DMS53 (cell line): ENCODE measurements around the gene CDC42EP3.
A peak's percentile ranks its signal among the peaks of the same experiment; 100 is the strongest.

Source experiments
- DNase-seq: peaks from one replicate; lab custom pipeline; 2025; lab: John Stamatoyannopoulos, UW

The CDC42EP3 gene

DNA sequence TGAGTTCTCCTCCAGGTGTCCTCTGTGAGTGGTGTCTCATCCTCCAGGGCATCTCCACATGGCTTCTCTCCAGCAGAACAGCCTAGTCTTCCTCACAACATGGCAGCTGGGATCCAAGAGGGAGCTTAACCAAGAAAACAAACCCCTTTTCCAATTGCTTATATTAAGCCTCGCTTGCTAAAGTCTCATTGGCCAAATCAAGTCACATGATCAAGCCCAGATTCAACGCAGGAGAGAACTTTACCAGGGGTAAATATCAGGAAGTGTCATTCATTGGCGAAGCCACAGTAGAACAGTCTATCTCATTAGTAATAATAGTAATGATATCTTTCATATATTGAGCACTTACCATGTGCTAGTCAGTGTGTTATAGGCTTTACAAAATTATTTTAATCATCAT lies 53.1 kb downstream of the CDC42EP3 start:
- peak; percentile 66 for DNase-seq

DNA sequence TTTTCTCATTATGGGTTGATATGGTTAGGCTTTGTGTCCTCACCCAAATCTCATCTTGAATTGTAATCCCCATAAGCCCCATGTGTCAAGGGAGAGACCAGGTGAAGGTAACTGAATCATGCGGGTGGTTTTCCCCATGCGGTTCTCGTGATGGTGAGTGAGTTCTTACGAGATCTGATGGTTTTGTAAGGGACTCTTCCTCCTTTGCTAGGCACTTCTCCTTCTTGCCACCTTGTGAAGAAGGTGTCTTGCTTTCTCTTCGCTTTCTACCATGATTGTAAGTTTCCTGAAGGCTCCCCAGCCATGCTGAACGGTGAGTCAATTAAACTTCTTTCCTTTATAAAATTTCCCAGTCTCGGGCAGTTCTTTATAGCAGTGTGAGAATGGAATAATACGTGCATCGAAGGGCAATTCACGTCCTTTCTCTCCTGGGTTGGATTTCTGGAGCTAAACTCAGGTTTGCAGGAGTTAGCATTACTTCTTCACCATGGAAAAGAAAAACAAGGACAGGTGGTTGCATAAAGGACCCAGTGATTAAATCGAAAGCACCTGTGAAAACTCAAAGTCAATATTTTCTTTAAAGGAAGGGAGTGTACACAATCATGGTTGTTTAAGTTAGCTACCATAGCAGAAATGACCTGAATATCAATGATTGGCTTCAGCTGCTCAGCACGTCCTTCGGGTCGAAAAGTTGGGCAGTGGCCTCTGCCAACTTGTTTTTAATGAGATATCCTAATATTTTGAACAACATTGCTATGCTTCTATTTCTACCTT lies 54.1 kb downstream of the CDC42EP3 start:
- DNase-seq, result peak; percentile 82

DNA sequence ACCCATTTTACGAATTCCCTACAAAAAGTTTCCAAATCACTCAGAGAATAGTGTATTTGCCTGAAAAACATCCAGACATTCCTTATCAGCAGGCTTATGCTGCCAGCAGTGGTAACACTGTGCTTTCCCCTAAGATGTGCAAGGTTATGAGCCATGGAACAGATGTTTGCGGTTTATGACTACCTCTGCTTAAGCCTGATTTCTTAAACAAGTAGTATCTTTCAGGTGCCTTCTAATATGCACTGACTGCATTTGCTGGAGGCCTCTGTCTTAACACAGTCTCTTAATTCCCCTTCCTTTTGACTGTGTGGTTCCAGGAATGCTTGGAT lies 54.8 kb downstream of the CDC42EP3 start:
- peak; percentile 24 for DNase-seq

DNA sequence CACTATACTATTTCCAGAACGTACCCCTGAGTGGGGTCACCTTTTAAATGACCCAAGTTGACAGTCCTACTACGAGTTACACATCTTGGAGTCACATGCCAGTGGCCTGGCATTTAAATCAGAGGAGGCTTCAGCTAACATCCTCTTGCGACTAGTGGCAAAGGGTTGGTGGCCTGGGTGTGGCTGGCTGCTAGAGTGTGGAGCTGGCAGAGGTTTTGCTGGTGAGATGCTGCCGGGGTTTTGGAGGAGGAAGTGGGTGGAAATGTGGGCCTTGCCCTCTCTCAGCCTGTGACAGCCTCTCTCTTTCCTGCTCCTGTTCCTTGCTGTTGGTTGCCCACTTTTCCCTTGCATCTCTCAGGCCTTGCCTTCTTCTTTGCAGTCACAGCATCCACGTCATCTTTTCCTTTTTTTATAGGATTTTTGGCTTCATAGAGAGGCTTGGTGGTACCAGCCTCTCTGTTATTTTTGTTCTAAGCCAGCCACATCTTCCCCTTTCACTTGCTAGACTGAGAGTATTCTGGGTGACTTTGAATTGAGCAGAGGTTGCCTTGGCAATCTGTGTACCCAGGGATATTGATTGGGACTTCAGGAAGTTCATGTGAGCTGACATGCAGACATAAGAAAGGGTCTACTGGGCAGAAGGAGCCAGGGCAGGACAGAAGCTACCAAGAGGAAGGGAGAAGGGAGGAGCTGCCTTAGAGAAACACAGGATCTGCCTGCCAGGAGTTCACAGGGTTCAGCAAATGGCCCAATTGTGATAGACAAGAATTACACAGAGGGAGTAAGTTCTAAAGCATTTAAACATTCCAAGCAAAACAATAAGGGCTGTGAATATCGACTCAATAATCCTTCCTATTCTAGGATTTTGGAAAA lies 55.4 kb downstream of the CDC42EP3 start:
- DNase-seq, result no peak

DNA sequence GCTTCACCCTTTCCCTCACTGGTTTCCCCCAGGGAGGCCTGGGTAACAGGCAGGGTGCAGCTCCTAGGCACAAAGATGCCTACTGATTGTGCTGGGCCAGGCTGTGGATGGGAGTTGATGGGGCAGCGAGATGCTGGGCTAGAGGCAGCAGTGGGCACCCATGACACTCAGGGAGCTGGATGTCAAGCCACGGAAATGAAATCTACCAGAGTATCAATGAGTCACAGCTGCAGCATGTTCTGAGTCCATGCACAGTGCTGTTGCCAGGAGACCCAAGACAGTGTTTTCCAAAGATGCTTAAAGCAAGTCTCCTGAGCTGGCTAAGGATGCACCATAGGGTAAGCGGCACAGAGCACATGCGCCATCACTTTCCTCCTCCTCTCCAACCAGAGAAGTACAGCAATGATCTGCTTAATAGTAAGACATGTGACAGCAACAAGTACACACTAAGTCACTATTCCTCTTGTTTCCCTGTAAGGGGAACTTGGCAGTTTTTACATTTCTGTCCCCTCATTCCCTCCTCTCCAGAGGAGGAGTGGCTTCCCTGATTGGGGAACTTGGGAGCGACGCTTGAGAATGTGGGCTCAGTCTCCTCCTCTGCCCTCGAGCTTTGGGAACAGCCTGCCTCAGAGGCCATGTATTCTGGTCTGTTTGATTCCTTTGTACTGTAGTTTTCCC lies 57.2 kb downstream of the CDC42EP3 start:
- DNase-seq, result peak; percentile 19

DNA sequence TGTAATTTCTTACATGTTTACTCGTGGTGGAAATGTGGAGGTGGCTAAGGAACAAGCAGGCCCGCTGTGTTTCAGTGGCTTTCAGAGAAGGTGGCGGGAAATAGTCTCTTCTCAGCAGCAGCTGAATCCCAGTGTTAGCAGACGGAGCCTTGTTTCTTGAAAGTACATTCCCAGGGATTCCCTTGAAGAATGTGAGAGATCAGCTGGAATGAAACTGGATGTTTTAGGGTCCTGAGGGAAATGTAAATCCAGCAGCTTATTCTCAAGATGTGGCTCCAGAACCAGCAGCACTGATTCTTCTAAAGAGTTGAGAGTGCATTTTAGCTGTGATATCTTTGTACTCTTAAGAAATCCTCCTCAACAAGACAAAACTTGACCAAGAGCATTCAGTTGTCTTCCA lies 59.1 kb downstream of the CDC42EP3 start:
- DNase-seq, result no peak

DNA sequence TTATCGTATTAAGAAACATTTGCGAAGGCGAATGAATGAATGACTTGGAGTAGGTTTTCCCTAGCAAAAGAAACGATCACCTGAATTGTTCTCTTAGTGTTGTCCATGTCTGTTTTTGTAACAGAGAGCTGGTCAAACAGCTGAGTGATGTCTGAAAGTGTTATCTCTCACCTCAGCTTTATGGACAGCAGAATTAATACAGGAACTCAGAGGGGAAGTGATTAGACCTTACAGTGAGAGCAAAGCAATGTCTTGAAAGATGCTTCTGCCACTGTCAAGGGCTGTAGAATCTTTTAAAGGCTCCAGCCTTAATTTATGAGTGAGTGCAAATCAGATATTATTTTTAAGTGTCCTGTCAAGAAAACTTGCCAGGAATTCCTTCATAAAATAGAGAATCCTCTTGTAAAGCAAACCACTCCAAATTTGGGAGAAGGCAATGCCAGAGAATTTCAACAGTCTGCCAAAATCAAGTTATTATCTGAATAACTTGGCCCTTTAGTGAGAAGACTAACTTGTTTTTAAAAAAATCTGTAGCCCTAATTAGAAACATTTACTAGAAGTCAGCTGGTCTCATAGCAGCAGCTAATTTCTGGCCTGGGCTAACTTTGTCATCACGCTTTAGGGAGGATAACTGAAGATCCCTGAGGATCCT lies 60.7 kb downstream of the CDC42EP3 start:
- no peak for DNase-seq

DNA sequence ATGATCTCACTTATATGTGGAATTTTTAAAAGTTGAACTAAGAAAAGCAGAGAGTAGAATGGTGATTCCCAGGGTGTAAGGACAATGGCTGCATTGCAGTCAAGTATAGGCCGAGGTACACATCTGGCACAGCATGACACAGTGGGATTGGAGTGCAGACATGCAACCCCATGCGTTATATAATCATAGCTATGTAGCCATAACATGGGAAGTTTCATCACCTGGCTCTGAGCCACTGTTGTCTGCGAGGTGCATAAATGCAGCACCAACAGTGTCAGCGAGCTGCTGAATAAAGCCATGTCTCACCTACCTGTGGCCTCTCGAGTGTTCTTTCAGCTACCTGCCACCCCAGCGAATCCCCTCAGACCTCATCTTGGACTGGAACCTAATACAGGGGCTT lies 61.7 kb downstream of the CDC42EP3 start:
- no peak for DNase-seq

DNA sequence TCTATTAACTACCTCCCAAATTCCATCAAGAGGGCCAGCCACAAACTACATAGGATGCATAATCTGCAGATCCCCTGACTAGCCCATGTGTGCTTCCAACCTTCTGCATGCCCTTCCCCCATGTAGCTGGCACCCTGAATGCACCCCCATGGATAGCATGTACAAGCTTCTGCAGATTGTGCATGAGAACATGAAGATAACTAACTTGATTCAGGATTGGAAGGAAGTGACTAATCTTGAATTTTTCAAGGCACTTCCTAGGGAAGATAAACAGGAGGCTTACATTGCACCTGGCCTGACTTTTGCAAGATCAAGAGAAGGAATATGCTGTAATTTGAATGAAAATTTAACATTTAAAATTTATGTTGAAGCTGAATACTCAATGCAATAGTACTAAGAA lies 66.7 kb downstream of the CDC42EP3 start:
- DNase-seq, result no peak

DNA sequence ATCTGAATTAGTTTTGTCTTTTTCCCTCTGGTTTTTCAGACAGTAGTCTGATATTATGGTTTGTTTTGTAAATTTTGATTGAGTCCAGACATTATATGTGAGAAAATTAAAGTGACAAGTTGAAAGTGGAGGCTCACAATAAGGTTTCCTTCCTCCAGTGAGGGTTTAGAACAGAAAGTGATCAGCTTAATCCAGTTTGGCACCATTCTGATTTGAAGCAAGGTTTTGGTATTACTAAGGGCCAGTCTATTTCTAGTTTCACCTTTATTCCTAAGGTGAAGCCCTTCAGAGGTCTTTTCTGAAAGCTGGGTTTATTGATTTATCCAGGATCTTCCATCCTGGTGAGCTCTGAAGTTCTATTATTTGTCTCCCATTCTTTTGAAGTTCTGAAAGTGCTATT lies 68.7 kb downstream of the CDC42EP3 start:
- DNase-seq, result no peak

DNA sequence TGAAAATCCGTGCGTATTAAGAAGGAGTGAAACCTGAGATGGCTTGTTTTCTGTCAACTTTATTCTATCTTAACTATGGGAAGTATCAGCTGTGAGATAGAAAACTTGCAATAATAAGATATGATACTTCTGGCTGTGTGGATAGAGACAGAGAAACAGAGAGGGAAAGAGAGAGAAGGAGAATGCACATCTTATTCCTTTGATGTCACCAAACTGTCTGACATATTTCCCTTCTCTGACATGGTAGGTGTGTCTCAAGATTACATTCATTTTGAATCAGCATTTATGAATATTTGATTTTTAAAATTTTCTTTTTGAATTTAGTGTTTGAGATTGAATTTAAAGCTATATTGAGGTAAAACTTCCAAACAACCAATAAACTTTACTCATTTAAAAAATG lies 69.4 kb downstream of the CDC42EP3 start:
- no peak for DNase-seq

DNA sequence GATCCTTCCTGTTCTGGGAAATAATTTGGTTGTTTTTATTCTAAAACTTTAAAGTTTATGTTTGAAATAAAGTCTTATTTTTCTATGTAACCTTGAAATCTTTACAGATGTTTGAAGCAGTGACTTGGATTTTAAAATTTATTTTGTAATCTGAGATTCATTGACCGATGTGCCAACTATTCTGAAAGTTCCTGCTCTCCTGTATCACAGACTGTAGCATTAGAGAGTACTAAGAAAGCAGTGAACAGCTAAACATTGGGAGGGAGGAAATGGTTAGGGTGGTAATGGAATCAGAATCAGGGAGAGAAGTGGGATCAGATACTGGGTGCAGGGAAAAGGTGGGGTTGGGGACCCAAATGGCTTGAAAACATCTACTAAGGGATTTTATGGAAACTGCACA lies 69.9 kb downstream of the CDC42EP3 start:
- DNase-seq, result no peak

DNA sequence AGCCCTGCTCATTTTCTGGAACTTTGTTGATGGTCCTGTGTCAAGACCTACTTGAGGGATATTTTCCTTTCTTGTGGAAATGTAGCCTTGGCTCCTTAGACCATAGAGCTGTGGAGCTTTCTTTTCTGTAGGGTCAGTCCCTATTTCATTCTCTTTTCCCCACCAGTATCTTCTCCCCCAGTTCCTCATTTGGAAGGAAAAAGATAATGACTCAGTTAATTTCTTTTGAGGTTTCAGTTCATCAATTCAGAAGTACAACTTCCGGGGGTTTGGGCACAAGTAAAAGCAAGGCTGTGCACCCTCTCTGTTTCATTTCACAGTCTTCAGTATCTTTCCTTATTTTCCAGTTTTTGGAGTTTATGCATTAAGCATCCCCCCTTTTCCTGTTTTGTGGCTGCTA lies 70.7 kb downstream of the CDC42EP3 start:
- DNase-seq, result no peak

DNA sequence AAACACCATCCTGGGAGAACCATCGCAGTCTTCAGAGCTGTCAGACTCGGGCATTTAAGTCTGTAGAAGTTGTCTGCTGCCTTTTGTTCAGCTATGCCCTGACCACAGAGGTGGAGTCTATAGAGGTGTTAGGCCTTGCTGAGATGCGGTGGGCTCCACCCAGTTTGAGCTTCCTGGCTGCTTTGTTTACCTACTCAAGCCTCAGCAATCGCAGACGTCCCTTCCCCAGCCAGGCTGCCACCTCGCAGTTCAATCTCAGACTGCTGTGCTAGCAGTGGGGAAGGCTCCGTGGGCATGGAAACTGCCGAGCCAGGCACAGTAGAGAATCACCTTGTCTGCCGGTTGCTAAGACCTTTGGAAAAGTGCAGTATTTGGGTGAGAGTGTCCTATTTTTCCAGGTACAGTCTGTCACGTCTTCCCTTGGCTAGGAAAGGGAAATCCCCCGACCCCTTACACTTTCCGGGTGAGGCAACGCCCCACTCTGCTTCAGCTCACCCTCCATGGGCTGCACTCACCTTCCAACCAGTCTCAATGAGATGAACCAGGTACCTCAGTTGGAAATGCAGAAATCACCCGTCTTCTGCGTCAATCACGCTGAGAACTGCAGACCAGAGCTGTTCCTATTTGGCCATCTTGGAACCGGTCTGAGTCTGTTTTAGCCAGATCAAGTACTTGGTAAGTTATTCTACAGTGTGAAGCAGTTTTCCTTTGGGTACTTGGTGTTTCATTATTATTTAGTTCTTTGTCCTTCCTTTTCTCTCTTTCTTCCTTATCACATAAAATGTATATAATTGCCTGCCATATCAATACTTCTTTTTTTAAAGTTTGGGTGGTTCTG lies 71.5 kb downstream of the CDC42EP3 start:
- DNase-seq, result no peak

DNA sequence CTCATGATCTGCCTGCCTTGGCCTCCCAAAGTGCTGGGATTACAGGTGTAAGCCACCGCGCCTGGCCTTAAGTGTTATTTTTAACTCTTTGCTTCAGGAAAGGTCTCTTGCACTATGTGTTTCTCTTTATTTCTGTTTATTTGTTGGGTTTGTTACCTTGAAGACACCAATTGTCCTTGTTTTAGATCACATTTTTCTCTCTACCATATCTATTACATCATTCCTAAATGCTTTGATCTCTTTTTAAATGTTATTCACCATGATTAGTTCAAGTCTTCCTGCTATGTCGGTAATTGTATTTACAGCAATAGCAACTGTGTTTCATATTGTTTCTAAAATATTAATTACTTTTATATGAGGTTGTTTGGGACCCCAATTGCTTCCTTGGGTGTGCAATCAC lies 77.7 kb downstream of the CDC42EP3 start:
- no peak for DNase-seq

DNA sequence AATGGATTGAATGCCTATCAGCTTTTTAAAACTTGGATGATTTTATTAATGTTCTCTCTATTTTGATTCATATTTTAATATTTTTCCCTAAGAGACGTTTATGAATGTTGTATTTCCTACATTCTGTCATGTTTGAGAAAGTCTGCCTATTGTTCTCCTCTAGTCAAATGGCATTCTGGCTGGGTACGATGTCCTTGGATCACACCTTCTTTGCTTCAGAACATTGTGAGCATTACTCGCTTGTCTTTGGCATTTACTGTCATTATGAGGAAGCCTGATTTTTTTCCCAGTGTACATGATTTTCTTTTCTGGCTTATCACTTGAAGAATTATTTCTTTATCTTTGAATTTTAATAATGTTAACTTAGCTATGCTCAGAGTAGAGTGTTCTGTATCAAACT lies 78.4 kb downstream of the CDC42EP3 start:
- DNase-seq, result no peak
